Thymus (tissue), 11 donors: ENCODE measurements around the gene EPHX1. TPM values are rescaled to one million over a fixed set of nuclear protein-coding genes. Genes with fewer than 3 reads are reported as not detected.
A peak's percentile ranks its signal among the peaks of the same experiment; 100 is the strongest.

ENCODE experiments used
- DNase-seq, 9 donors: peaks; one replicate each; pipeline ENCODE4 v3.0.0-alpha.2; 2013; ENCODE audit warnings: low spot score in 9 of 9, low read depth in 6 of 9, missing footprints in 1 of 9
- H3K27ac ChIP-seq, 2 donors: one replicate each; pipeline ENCODE4 v1.5.1; 2013; ENCODE audit warnings: control low read depth in 1 of 2, low read depth in 1 of 2, low read length in 1 of 2, mild to moderate bottlenecking in 1 of 2, moderate library complexity in 1 of 2
- H3K27me3 ChIP-seq, 2 donors: one replicate each; pipeline ENCODE4 v1.5.1; 2013; ENCODE audit warnings: low read length in 1 of 2; ENCODE audit not compliant: control insufficient read depth in 2 of 2, insufficient read depth in 1 of 2
- H3K36me3 ChIP-seq, 2 donors: one replicate each; pipeline ENCODE4 v1.5.1; 2013; ENCODE audit warnings: low read length in 1 of 2, mild to moderate bottlenecking in 1 of 2, moderate library complexity in 1 of 2; ENCODE audit not compliant: control insufficient read depth in 2 of 2, insufficient read depth in 2 of 2
- H3K4me1 ChIP-seq, 2 donors: one replicate each; pipeline ENCODE4 v1.5.1; 2013; ENCODE audit warnings: low read length in 2 of 2; ENCODE audit not compliant: control insufficient read depth in 2 of 2, insufficient read depth in 2 of 2
- H3K4me3 ChIP-seq, 2 donors: one replicate each; pipeline ENCODE4 v1.5.1; 2013; ENCODE audit warnings: low read length in 2 of 2, control low read depth in 1 of 2, mild to moderate bottlenecking in 1 of 2
- H3K9me3 ChIP-seq, 2 donors: one replicate each; pipeline ENCODE4 v1.5.1; 2013; ENCODE audit warnings: low read length in 1 of 2, mild to moderate bottlenecking in 1 of 2; ENCODE audit not compliant: control insufficient read depth in 2 of 2, insufficient read depth in 1 of 2
- WGBS: extraction: QIAGEN DNeasy Blood & Tissue Kit; methylation state at CpG from one replicate; pipeline ENCODE4 v1.1.7; 2013; 5-methylcytosine and 5-hydroxymethylcytosine counted together
- polyA plus RNA-seq: library from polyadenylated mRNA; stranded (reverse); fragments of 200-250 nt; gene quantifications from one replicate; pipeline ENCODE4 v1.2.3, GENCODE V29; 2013
- total RNA-seq: library from RNA; stranded (reverse); fragments of 120-200 nt; gene quantifications from one replicate; pipeline ENCODE4 v1.2.4, GENCODE V29; 2013
- donor health status: healthy.

Gene EPHX1
- total and polyA plus RNA-seq, 2 donors, result 9.3 to 13.3 TPM

DNA sequence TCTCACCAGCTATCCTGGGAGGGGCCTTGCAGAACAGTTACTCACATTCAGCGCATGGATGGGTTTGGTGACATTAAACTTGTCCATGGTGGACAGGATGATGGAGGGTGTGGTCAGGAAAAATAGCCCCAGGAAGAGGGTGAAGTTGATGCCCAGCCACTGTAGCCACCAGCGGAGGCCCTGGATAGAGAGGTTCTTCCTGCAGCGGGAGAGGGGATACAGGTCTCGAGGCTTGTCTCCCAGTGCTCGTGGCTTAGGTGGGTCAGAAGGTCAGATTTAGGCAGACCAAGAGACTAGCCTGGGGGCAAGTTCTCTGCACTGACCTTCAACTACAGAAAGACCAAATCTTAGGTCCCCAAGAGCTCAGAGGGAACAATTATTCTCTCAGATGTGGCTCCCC, 49.2 kb downstream of the EPHX1 start:
- 99% methylated on average over 5 of the region's 5 CpGs for WGBS
- no peak for DNase-seq
- no peak overlapping the region for H3K4me3 ChIP-seq

DNA sequence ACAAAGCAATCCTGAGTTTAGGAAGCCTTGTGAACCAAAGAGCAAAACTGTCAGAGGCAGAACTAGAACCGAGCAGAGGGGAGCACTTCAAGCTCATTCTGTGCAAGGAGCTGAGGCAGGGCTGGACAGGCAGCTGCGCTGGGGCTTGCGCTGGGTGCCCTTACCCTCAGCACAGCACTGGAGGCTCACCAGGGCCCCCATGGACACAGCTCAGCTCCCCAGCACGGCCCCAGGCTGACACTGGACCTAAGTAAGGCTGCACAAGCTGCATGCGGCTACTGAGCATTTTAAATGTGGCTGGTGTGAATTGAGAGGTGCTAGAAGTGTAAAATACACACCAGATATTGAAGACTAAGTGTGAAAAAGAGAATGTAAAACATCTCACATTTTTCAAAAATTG, 50.2 kb downstream of the EPHX1 start:
- Histone ChIP-seq H3K36me3 (peaks cover 68 to 88% of the 10 kb centered on the region in 2 donors), H3K4me1 (peaks cover 0 to 18% of the 10 kb centered on the region in 2 donors)

More for the DNA sequence above, 49.2 kb downstream of the EPHX1 start:
- Histone ChIP-seq H3K27ac (no peak overlapping the region), H3K4me1 (peaks cover 0 to 20% of the 10 kb centered on the region in 2 donors), H3K27me3 (no peaks in the 10 kb centered on the region), H3K36me3 (peaks cover 71 to 88% of the 10 kb centered on the region in 2 donors), H3K9me3 (no peaks in the 10 kb centered on the region)

DNA sequence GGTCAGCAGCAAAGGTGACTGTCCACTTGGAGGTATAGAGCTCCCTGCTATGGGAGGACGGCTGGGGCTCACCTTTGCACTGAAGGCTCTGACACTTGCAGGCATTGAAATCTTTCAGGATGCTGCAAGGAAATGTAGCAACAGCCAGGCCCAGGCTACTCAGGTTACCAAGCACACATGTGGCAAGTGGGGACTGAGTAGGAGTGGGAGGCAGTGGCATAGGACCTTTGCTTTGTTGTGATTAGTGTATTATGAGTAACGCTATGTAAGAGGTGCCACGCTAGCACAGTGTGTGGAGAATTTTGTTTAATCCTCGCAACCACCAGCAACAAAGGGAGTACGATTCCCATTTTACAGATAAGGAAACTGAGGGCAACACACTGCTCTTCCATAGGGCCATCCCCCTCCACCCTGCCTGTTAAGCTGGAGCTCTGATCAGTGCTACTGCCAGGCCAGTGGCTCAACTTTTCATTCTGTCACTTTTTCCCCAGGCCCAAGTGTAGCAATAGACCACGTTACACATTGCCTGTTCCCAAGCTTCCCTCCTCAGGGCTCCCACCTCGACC, 51.0 kb downstream of the EPHX1 start:
- Histone ChIP-seq H3K27ac (no peak overlapping the region), H3K4me1 (peaks cover 7 to 18% of the 10 kb centered on the region in 2 donors), H3K36me3 (peaks cover 73 to 89% of the 10 kb centered on the region in 2 donors), H3K27me3 (no peaks in the 10 kb centered on the region), H3K9me3 (no peaks in the 10 kb centered on the region), H3K4me3 (no peak overlapping the region)
- 98% methylated on average over 7 of the region's 7 CpGs for WGBS
- no peak for DNase-seq

More for the DNA sequence above, 50.2 kb downstream of the EPHX1 start:
- no peaks in the 10 kb centered on the region for H3K9me3 ChIP-seq
- 98% methylated on average over 5 of the region's 5 CpGs for WGBS
- H3K27me3 ChIP-seq, result no peaks in the 10 kb centered on the region
- DNase-seq, result no peak
- no peak overlapping the region for H3K27ac ChIP-seq
- no peak overlapping the region for H3K4me3 ChIP-seq

DNA sequence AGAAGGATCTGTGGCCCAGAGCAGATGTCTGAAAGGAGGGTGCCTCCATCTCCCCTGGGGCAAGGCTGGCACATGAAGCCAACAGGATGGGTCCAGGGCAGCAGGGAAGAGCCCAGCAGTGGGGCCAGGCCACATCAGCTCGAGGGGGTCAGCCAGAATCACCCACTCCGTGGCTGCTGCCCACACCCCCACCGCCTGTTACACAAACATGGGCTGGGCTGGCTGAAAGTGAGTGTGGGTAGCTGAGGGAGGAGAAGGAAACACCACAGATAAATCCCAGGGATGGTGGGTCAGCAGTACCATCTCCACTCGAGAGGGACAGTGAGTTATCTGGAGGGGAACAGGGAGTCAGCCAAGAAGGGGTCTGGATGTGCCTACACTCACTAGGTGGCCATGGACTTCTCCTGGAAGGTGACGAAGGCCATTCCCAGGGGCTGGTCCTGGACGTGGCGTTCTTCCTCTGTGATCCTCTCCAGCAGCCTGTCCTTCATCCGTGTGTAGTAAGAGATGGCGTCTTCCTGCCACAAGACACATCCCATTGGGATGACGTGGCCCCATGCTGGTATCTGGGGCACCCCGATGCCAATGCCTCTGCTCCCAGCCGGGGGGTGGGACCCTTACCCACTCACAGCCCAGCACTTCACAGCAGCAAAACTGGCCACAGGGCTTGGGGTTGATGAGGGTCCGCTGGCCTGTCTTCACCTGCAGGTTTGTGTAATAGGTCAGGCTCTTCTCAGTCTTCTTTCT, 52.1 kb downstream of the EPHX1 start:
- DNase-seq, result no peak
- 98% methylated on average over 13 of the region's 13 CpGs for WGBS
- Histone ChIP-seq H3K36me3 (peaks cover 71 to 91% of the 10 kb centered on the region in 2 donors), H3K9me3 (no peaks in the 10 kb centered on the region), H3K27ac (no peak overlapping the region), H3K27me3 (no peaks in the 10 kb centered on the region), H3K4me3 (no peak overlapping the region), H3K4me1 (peaks cover 15 to 19% of the 10 kb centered on the region in 2 donors)

DNA sequence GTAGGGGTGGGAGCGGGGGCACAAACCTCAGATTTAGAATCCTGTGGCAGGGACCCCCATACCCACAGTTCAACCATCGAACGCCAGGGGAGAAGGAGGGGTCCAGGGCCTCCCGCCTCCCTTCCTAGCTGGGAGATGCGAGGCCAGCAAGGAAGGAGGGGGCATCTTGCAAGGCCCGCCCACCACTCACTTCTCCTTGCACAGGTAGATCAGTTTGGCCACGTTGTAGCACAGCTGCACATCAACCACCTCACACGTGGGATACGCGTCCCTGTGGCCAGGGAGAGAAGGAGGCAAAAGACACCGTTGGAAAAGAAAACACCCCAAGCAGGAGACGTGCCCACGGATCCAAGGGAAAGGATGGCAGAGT, 52.6 kb downstream of the EPHX1 start:
- Histone ChIP-seq H3K9me3 (no peaks in the 10 kb centered on the region), H3K4me1 (peaks cover 16 to 23% of the 10 kb centered on the region in 2 donors), H3K36me3 (peaks cover 72 to 94% of the 10 kb centered on the region in 2 donors), H3K27ac (no peak overlapping the region), H3K4me3 (no peak overlapping the region), H3K27me3 (no peaks in the 10 kb centered on the region)
- WGBS, result 97% methylated on average over 13 of the region's 13 CpGs
- DNase-seq, result no peak

DNA sequence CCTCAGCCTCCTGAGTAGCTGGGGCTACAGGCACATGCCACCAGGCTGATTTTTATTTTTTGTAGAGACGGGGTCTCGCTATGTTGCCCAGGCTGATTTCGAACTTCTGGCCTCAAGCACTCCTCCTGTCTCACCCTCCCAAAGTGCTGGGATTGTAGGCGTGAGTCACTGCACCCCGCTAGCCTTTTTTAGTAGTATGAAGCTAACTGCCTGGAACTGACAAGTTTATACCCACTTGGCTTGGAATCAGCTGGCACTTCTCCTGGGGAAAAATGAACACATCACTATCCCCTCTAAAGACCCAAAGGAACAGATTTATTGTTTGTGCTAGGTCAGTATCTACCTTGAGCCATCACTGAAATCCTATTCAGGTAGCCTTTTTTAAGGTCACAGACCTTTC, 53.2 kb downstream of the EPHX1 start:
- H3K27me3 ChIP-seq, result no peaks in the 10 kb centered on the region
- H3K36me3 ChIP-seq, result peaks cover 77 to 95% of the 10 kb centered on the region in 2 donors
- H3K27ac ChIP-seq, result no peak overlapping the region
- DNase-seq, result no peak
- WGBS, result 97% methylated on average over 5 of the region's 5 CpGs
- peaks cover 16 to 23% of the 10 kb centered on the region in 2 donors for H3K4me1 ChIP-seq
- no peak overlapping the region for H3K4me3 ChIP-seq
- H3K9me3 ChIP-seq, result no peaks in the 10 kb centered on the region

DNA sequence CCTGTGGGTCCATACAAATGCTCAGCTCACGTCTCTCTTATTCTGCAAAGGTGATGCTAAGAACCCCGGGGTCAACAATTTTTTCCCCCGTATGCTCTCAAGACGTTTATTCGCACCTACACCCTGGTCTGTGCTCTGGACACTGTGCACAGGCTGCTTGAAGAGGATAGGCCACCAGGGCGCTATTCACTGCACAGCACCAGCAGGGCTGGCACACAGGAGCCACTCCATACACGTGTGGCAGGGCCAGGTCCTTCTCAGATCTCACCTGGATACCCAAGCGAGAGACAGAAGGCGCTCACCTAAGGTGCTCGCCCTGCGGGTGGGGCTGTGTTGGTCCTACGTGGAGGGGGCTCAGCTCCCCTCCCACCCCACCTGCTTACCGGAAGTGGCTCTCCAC, 55.6 kb downstream of the EPHX1 start:
- H3K4me3 ChIP-seq, result no peak overlapping the region
- no peaks in the 10 kb centered on the region for H3K27me3 ChIP-seq
- WGBS, result 81% methylated on average over 13 of the region's 13 CpGs
- peaks cover 16 to 23% of the 10 kb centered on the region in 2 donors for H3K4me1 ChIP-seq
- H3K27ac ChIP-seq, result peak overlapping the region; percentile 59 to 76
- H3K9me3 ChIP-seq, result no peaks in the 10 kb centered on the region
- H3K36me3 ChIP-seq, result peaks cover 75 to 91% of the 10 kb centered on the region in 2 donors
- DNase-seq, result no peak

DNA sequence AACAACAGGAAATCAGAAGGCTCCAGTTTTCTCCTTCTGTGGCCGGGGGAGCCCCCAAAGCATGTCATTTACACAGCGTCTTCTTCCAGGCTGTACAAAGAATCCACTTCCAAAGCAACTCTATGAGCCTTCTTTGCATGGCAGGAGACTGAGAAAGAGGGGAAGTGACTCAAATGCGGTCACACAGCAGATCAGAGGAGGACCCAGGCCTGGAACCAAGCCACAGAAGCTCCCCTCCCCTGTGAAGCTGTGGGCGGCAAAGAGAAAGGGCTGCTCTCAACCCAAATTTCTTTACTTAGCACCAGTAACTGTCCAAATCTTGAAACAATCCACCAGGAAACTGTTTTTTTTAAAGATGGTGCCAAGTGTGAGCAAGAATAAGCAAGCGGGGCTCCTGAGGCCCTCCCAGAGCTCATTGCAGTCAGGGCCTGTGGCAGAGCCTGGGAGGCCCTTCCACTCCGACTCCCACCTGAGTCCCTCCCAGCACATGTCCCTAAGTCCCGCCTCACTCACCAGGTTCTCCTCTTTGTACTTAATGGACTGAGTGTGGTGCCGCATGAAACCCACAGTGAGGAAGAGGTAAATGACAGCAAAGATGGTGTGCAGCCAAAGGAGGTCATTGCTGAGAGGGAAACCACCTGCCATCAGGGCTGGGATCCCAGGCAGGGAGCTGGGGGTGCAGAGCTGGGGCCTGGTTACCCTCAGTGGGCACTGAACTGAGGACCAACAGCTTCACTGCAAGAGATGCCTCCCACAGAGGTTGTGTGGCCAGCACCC, 56.3 kb downstream of the EPHX1 start:
- H3K4me1 ChIP-seq, result peaks cover 16 to 23% of the 10 kb centered on the region in 2 donors
- H3K36me3 ChIP-seq, result peaks cover 75 to 91% of the 10 kb centered on the region in 2 donors
- H3K4me3 ChIP-seq, result no peak overlapping the region
- H3K9me3 ChIP-seq, result no peaks in the 10 kb centered on the region
- no peaks in the 10 kb centered on the region for H3K27me3 ChIP-seq
- peak in 2 of 9 donors; percentile 50 to 71 for DNase-seq
- 43% methylated on average over 8 of the region's 8 CpGs for WGBS
- H3K27ac ChIP-seq, result peak overlapping the region; percentile 59 to 76

DNA sequence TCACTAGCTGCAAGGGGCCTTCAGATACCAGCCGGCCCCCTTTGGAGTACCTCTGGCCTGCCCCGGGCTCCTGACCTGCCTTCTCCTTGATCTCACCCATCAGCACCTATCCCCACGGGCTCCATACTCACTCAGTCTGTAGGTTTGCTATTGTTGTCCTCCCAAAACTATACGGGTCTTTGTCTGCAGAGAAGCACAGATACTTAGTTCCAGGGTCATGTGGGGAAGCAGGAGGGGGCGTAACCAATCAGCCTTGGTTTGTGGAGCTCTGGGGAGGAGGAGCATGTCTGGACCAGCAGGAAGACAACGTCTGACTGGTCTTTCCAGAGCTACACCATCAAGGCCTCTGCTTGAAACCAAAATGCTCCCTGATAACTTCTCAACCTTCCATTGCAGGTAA, 57.1 kb downstream of the EPHX1 start:
- Histone ChIP-seq H3K4me3 (no peak overlapping the region), H3K27ac (peak overlapping the region in 1 of 2 donors; percentile 59), H3K9me3 (no peaks in the 10 kb centered on the region), H3K36me3 (peaks cover 75 to 91% of the 10 kb centered on the region in 2 donors), H3K27me3 (no peaks in the 10 kb centered on the region), H3K4me1 (peaks cover 16 to 23% of the 10 kb centered on the region in 2 donors)
- 81% methylated on average over 6 of the region's 6 CpGs for WGBS
- no peak for DNase-seq
